GM12878 (cell line): ENCODE data around the gene IRS1. TPM values are rescaled to one million over a fixed set of nuclear protein-coding genes. Genes with fewer than 3 reads are reported as not detected.

Source experiments
- BACH1 ChIP-seq: fragments of 450-650 bp; IDR thresholded peaks from 2 replicates; pipeline ENCODE4 v1.6.1; 2017; ENCODE audit warnings: mild to moderate bottlenecking, borderline replicate concordance
- CEBPB ChIP-seq, 2 experiments: fragments of 150-350 bp in 1 of 2; IDR thresholded peaks; 2 replicates each; pipeline ENCODE4 v1.6.1; 2012 to 2014; ENCODE audit warnings: low read depth in 2 of 2, low read length in 2 of 2, borderline replicate concordance in 1 of 2, inconsistent platforms in 1 of 2
- HDGF ChIP-seq: fragments of 450-650 bp; IDR thresholded peaks from 2 replicates; pipeline ENCODE4 v1.6.1; 2016; ENCODE audit warnings: antibody characterized with exemption
- MTA3 ChIP-seq: IDR thresholded peaks from 2 replicates; pipeline ENCODE4 v1.6.1; 2012; ENCODE audit warnings: low read length, inconsistent platforms, borderline replicate concordance
- NR2C1 ChIP-seq: fragments of 450-650 bp; IDR thresholded peaks from 2 replicates; pipeline ENCODE4 v1.6.1; 2017; ENCODE audit warnings: antibody characterized with exemption, mild to moderate bottlenecking, moderate library complexity
- NR2F1 ChIP-seq: fragments of 450-650 bp; conservative IDR thresholded peaks from 2 replicates; pipeline ENCODE4 v1.6.1; 2017; ENCODE audit warnings: mild to moderate bottlenecking
- POLR2AphosphoS5 ChIP-seq: IDR thresholded peaks from 2 replicates; pipeline ENCODE4 v1.6.1; 2011; ENCODE audit warnings: mild to moderate bottlenecking, low read length, inconsistent platforms
- RFX5 ChIP-seq: IDR thresholded peaks from 2 replicates; pipeline ENCODE4 v1.6.1; 2011; ENCODE audit warnings: low read depth, low read length, improper control_type of control experiment
- SMAD1 ChIP-seq: fragments of 450-650 bp; IDR thresholded peaks from 2 replicates; pipeline ENCODE4 v1.6.1; 2018; ENCODE audit warnings: mild to moderate bottlenecking, low read depth; ENCODE audit not compliant: partially characterized antibody
- SMAD5 ChIP-seq: IDR thresholded peaks from 2 replicates; pipeline ENCODE4 v1.6.1; 2016; ENCODE audit warnings: antibody characterized with exemption, low read depth
- SREBF1 ChIP-seq: IDR thresholded peaks from 2 replicates; pipeline ENCODE4 v1.6.1; 2012; ENCODE audit warnings: mild to moderate bottlenecking, low read length
- SREBF2 ChIP-seq: IDR thresholded peaks from 2 replicates; pipeline ENCODE4 v1.6.1; 2012; ENCODE audit warnings: mild to moderate bottlenecking, low read length
- STAT3 ChIP-seq: IDR thresholded peaks from 2 replicates; pipeline ENCODE4 v1.6.1; 2011; ENCODE audit warnings: low read depth, low read length, improper control_type of control experiment
- SUPT20H ChIP-seq: IDR thresholded peaks from 2 replicates; pipeline ENCODE4 v1.6.1; 2011; ENCODE audit warnings: low read depth, mild to moderate bottlenecking, low read length, moderate library complexity, borderline replicate concordance; ENCODE audit not compliant: control insufficient read depth
- TCF3 ChIP-seq: IDR thresholded peaks from 2 replicates; pipeline ENCODE4 v1.6.1; 2012; ENCODE audit warnings: low read depth, mild to moderate bottlenecking, low read length, borderline replicate concordance; ENCODE audit not compliant: insufficient read depth
- WRNIP1 ChIP-seq: IDR thresholded peaks from 2 replicates; pipeline ENCODE4 v1.6.1; 2011; ENCODE audit warnings: low read depth, low read length, improper control_type of control experiment, borderline replicate concordance
- ZSCAN29 ChIP-seq: fragments of 450-650 bp; IDR thresholded peaks from 2 replicates; pipeline ENCODE4 v1.6.1; 2017; ENCODE audit warnings: mild to moderate bottlenecking, moderate library complexity
- polyA plus RNA-seq, 11 experiments: library from polyadenylated mRNA; depleted of rRNA in 4 of 11; unstranded in 6 of 11; stranded (reverse) in 5 of 11; fragments of >200 nt; fragmentation: Nextera tagmentation in 4 of 11; fragmentation: Illumina TruSeq in 1 of 11; extraction: Ambion mirVana in 4 of 11; extraction: Trizol in 1 of 11; gene quantifications; 1 replicate in 1 of 11; 2 replicates in 10 of 11; pipeline versions ENCODE4 v1.2.1 to v1.2.3, GENCODE V29; 2011 to 2016; ENCODE audit warnings: inconsistent platforms in 2 of 11, missing spikeins in 2 of 11, low read depth in 1 of 11
- total RNA-seq, 4 experiments: library from RNA; depleted of rRNA in 3 of 4; stranded (reverse); fragments of >200 nt in 3 of 4; fragmentation: Illumina TruSeq in 1 of 4; extraction: Trizol in 1 of 4; gene quantifications; 2 replicates each; pipeline versions ENCODE4 v1.2.1 to v1.2.3, GENCODE V29; 2013 to 2021
- TF ChIP-seq, protein P1 (sequence below): fragments of 450-650 bp; IDR thresholded peaks from 2 replicates; pipeline ENCODE4 v1.6.1; 2017; ENCODE audit warnings: mild to moderate bottlenecking
- TF ChIP-seq, protein P2 (sequence below): fragments of 450-650 bp; IDR thresholded peaks from 2 replicates; pipeline ENCODE4 v1.6.1; 2016; ENCODE audit warnings: mild to moderate bottlenecking
- TF ChIP-seq, protein P3 (sequence below): fragments of 450-650 bp; formaldehyde crosslinking; IDR thresholded peaks from 2 replicates; pipeline ENCODE4 v1.5.0; 2022; ENCODE audit warnings: mild to moderate bottlenecking, missing genetic modification characterization
- TF ChIP-seq, protein P4 (sequence below): IDR thresholded peaks from 2 replicates; pipeline ENCODE4 v1.6.1; 2011; ENCODE audit warnings: borderline replicate concordance, low read depth, mild to moderate bottlenecking, moderate library complexity, low read length; ENCODE audit not compliant: insufficient read depth, poor library complexity, severe bottlenecking

Gene IRS1
- total and polyA plus RNA-seq, 10 of the 15 experiments (the other 5 are each of a cell fraction or from before 2014, with no cell fraction given) = 0.03 to 1.7 (median 0.34) TPM

DNA sequence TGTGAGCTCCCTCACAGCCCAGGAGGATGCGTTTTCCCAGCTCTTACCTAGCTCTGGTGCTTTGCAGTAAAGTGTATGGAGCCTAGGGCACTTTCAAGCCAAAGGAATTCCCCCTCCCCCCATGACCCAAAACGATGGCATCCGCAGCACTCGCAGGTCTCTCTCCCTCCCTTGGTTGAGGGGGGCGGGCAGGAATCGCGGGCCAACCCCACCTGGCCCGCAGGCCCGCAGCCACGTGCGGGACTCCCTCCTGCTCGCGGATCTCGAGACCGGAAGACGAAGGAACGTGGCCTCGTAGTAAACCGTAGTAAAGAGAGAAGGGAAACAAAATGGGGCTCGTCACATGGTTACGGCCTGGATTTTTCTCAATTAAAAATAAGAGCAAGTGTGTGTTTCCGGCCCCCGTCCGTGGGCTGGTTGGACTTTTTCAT, 8.5 kb downstream of the IRS1 start (continued):
- TF ChIP-seq, protein P1, sequence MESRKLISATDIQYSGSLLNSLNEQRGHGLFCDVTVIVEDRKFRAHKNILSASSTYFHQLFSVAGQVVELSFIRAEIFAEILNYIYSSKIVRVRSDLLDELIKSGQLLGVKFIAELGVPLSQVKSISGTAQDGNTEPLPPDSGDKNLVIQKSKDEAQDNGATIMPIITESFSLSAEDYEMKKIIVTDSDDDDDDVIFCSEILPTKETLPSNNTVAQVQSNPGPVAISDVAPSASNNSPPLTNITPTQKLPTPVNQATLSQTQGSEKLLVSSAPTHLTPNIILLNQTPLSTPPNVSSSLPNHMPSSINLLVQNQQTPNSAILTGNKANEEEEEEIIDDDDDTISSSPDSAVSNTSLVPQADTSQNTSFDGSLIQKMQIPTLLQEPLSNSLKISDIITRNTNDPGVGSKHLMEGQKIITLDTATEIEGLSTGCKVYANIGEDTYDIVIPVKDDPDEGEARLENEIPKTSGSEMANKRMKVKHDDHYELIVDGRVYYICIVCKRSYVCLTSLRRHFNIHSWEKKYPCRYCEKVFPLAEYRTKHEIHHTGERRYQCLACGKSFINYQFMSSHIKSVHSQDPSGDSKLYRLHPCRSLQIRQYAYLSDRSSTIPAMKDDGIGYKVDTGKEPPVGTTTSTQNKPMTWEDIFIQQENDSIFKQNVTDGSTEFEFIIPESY = no peak
- TF ChIP-seq MTA3 (no peak), NR2F1 (no peak), SMAD5 (no peak), TCF3 (no peak), NR2C1 (no peak), BACH1 (no peak), ZSCAN29 (no peak), POLR2AphosphoS5 (no peak), SUPT20H (no peak), STAT3 (no peak), SREBF2 (no peak), RFX5 (no peak), HDGF (no peak), SMAD1 (no peak), CEBPB (IDR thresholded peaks at IDR 0.05; ENCODE audit: borderline replicate concordance in 1 of 2, low read depth in 2 of 2, low read length in 2 of 2) (no peak), WRNIP1 (no peak), SREBF1 (no peak)
- TF ChIP-seq, protein P2, sequence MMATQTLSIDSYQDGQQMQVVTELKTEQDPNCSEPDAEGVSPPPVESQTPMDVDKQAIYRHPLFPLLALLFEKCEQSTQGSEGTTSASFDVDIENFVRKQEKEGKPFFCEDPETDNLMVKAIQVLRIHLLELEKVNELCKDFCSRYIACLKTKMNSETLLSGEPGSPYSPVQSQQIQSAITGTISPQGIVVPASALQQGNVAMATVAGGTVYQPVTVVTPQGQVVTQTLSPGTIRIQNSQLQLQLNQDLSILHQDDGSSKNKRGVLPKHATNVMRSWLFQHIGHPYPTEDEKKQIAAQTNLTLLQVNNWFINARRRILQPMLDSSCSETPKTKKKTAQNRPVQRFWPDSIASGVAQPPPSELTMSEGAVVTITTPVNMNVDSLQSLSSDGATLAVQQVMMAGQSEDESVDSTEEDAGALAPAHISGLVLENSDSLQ = no peak
- TF ChIP-seq, protein P3, sequence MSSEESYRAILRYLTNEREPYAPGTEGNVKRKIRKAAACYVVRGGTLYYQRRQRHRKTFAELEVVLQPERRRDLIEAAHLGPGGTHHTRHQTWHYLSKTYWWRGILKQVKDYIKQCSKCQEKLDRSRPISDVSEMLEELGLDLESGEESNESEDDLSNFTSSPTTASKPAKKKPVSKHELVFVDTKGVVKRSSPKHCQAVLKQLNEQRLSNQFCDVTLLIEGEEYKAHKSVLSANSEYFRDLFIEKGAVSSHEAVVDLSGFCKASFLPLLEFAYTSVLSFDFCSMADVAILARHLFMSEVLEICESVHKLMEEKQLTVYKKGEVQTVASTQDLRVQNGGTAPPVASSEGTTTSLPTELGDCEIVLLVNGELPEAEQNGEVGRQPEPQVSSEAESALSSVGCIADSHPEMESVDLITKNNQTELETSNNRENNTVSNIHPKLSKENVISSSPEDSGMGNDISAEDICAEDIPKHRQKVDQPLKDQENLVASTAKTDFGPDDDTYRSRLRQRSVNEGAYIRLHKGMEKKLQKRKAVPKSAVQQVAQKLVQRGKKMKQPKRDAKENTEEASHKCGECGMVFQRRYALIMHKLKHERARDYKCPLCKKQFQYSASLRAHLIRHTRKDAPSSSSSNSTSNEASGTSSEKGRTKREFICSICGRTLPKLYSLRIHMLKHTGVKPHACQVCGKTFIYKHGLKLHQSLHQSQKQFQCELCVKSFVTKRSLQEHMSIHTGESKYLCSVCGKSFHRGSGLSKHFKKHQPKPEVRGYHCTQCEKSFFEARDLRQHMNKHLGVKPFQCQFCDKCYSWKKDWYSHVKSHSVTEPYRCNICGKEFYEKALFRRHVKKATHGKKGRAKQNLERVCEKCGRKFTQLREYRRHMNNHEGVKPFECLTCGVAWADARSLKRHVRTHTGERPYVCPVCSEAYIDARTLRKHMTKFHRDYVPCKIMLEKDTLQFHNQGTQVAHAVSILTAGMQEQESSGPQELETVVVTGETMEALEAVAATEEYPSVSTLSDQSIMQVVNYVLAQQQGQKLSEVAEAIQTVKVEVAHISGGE = no peak
- TF ChIP-seq, protein P4, sequence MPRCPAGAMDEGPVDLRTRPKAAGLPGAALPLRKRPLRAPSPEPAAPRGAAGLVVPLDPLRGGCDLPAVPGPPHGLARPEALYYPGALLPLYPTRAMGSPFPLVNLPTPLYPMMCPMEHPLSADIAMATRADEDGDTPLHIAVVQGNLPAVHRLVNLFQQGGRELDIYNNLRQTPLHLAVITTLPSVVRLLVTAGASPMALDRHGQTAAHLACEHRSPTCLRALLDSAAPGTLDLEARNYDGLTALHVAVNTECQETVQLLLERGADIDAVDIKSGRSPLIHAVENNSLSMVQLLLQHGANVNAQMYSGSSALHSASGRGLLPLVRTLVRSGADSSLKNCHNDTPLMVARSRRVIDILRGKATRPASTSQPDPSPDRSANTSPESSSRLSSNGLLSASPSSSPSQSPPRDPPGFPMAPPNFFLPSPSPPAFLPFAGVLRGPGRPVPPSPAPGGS = no peak
